ENCODE results near the gene ENPP1.

Gene ENPP1

DNA sequence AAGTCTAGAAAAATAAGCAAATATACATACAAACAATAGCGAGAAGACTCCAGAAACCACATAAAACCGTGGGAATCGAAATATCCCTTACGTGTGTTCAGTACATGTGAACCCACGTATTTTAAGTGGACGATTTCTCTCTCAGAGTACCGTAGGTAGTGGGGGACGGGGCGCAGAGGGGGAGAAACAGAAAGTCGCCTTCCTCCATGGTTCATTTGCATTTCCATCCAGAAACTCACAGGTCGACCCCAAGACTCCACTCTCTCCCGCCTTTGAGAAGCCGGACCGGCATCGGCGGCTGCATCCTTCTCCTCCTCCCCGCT lies 538 bp upstream of the ENPP1 start (continued):
- TF ChIP-seq ZFP41 (tag by site-specific recombination; IDR thresholded peaks at IDR 0.05; ENCODE audit: borderline replicate concordance) (no peak), SP3 (tag by site-specific recombination; IDR thresholded peaks at IDR 0.05) (no peak), ZNF223 (tag by site-specific recombination; IDR thresholded peaks at IDR 0.05) (no peak), PRDM1 (tag by site-specific recombination; IDR thresholded peaks at IDR 0.05) (0 out of 2 replicates have a peak, but pooled peaks have one; percentile 11), HOXC10 (CRISPR knock-in tag; IDR thresholded peaks at IDR 0.05) (no peak), ZNF2 (tag by site-specific recombination; IDR thresholded peaks at IDR 0.05) (0 out of 2 replicates have a peak, but pooled peaks have one; percentile 79), ZNF157 (tag by site-specific recombination; IDR thresholded peaks at IDR 0.05) (no peak), ZNF580 (tag by site-specific recombination; IDR thresholded peaks at IDR 0.05) (0 out of 2 replicates have a peak, but pooled peaks have one; percentile 22), ZNF350 (tag by site-specific recombination; IDR thresholded peaks at IDR 0.05) (no peak), ZBTB17 (tag by site-specific recombination; IDR thresholded peaks at IDR 0.05) (no peak; the same call in 1 of the 2 replicates), ZNF24 (tag by site-specific recombination; IDR thresholded peaks at IDR 0.05) (no peak), ZNF561 (tag by site-specific recombination; IDR thresholded peaks at IDR 0.05; ENCODE audit: borderline replicate concordance) (peak; percentile 65; the same call in 1 of the 2 replicates), ZNF530 (tag by site-specific recombination; IDR thresholded peaks at IDR 0.05; ENCODE audit: low read depth) (no peak)
- TF ChIP-seq, protein P1, sequence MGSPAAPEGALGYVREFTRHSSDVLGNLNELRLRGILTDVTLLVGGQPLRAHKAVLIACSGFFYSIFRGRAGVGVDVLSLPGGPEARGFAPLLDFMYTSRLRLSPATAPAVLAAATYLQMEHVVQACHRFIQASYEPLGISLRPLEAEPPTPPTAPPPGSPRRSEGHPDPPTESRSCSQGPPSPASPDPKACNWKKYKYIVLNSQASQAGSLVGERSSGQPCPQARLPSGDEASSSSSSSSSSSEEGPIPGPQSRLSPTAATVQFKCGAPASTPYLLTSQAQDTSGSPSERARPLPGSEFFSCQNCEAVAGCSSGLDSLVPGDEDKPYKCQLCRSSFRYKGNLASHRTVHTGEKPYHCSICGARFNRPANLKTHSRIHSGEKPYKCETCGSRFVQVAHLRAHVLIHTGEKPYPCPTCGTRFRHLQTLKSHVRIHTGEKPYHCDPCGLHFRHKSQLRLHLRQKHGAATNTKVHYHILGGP (tag by site-specific recombination; IDR thresholded peaks at IDR 0.05): no peak
- TF ChIP-seq, protein P2, sequence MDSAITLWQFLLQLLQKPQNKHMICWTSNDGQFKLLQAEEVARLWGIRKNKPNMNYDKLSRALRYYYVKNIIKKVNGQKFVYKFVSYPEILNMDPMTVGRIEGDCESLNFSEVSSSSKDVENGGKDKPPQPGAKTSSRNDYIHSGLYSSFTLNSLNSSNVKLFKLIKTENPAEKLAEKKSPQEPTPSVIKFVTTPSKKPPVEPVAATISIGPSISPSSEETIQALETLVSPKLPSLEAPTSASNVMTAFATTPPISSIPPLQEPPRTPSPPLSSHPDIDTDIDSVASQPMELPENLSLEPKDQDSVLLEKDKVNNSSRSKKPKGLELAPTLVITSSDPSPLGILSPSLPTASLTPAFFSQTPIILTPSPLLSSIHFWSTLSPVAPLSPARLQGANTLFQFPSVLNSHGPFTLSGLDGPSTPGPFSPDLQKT (IDR thresholded peaks at IDR 0.05; ENCODE audit: borderline replicate concordance, low read depth, low read length): no peak

- H3K36me3 ChIP-seq (ENCODE audit: control insufficient read depth in 2 of 2, insufficient read depth in 1 of 2, low read length in 2 of 2): no peaks in the 10 kb centered on the region; a peak in 1 of 3 replicates
- CTCF ChIA-PET: interaction anchor here (0.7 to 1.4 kb wide), 5 partner anchors 106 to 470 kb away, joined by 3 to 5 read pairs (median 3); partner anchors contain the start of gene MED23
- POLR2A ChIA-PET: interaction anchor here (0.6 to 1.8 kb wide), 6 partner anchors 9 to 143 kb away, joined by 3 to 9 read pairs (median 4); partner anchors contain the start of gene CCN2
- H3K27ac ChIP-seq (ENCODE audit: extremely low read depth, low read depth, low read length): peak overlapping the region; percentile 95
- H3K9me3 ChIP-seq (ENCODE audit: control insufficient read depth, insufficient read depth, low read depth, low read length): no peaks in the 10 kb centered on the region
- peaks cover 9% of the 10 kb centered on the region; the same call in 1 of the 2 replicates for H3K4me1 ChIP-seq (ENCODE audit: control insufficient read depth, insufficient read depth, low read length)
- peak overlapping the region; percentile 58 for H3K4me3 ChIP-seq (ENCODE audit: low read depth, low read length)
- TF ChIP-seq ZNF629 (tag by site-specific recombination; IDR thresholded peaks at IDR 0.05): no peak
- TF ChIP-seq ZFHX2 (tag by site-specific recombination; conservative IDR thresholded peaks at IDR 0.05): no peak
- TF ChIP-seq, protein P3, sequence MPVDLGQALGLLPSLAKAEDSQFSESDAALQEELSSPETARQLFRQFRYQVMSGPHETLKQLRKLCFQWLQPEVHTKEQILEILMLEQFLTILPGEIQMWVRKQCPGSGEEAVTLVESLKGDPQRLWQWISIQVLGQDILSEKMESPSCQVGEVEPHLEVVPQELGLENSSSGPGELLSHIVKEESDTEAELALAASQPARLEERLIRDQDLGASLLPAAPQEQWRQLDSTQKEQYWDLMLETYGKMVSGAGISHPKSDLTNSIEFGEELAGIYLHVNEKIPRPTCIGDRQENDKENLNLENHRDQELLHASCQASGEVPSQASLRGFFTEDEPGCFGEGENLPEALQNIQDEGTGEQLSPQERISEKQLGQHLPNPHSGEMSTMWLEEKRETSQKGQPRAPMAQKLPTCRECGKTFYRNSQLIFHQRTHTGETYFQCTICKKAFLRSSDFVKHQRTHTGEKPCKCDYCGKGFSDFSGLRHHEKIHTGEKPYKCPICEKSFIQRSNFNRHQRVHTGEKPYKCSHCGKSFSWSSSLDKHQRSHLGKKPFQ (tag by site-specific recombination; IDR thresholded peaks at IDR 0.05): no peak
- TF ChIP-seq ZNF354C (tag by site-specific recombination; IDR thresholded peaks at IDR 0.05; ENCODE audit: borderline replicate concordance, low read depth): no peak
- TF ChIP-seq ZNF664 (tag by site-specific recombination; IDR thresholded peaks at IDR 0.05): no peak
- TF ChIP-seq PRDM10 (tag by site-specific recombination; IDR thresholded peaks at IDR 0.05): peak; percentile 46; the same call in 1 of the 2 replicates
- no peak for TF ChIP-seq ZNF48 (tag by site-specific recombination; IDR thresholded peaks at IDR 0.05)
- TF ChIP-seq ZNF530 (tag by site-specific recombination; IDR thresholded peaks at IDR 0.05; ENCODE audit: low read depth): no peak
- TF ChIP-seq PRDM1 (tag by site-specific recombination; IDR thresholded peaks at IDR 0.05): peak; percentile 78
- no peak for TF ChIP-seq ZNF654 (tag by site-specific recombination; IDR thresholded peaks at IDR 0.05; ENCODE audit: low read depth)
- no peak for TF ChIP-seq ZNF133 (tag by site-specific recombination; IDR thresholded peaks at IDR 0.05)
- TF ChIP-seq ZNF335 (tag by site-specific recombination; conservative IDR thresholded peaks at IDR 0.05): peak; percentile 63
- no peak for TF ChIP-seq ZNF639 (tag by site-specific recombination; IDR thresholded peaks at IDR 0.05)
- no peak for TF ChIP-seq SP3 (tag by site-specific recombination; IDR thresholded peaks at IDR 0.05)
- TF ChIP-seq ZNF561 (tag by site-specific recombination; IDR thresholded peaks at IDR 0.05; ENCODE audit: borderline replicate concordance): no peak
Measured at GRCh38 chr6:131808460-131809269, 845 bp downstream of the ENPP1 start.

All from HEK293 (cell line).